PC-3 (cell line): ENCODE data around the gene PCDHGA5.

Experiments used
- CTCF ChIP-seq: fragments of 300-600 bp; sonication (generic); conservative IDR thresholded peaks from 2 replicates; pipeline ENCODE4 v1.5.1; 2017; ENCODE audit warnings: antibody characterized with exemption, low read depth, mild to moderate bottlenecking, low read length
- EZH2 ChIP-seq: fragments of 300-600 bp; sonication (generic); IDR thresholded peaks from one replicate; pipeline ENCODE4 v1.6.1; 2017; ENCODE audit warnings: antibody characterized with exemption, mild to moderate bottlenecking, low read length; ENCODE audit not compliant: unreplicated experiment
- EZH2phosphoT487 ChIP-seq: fragments of 300-600 bp; sonication (generic); IDR thresholded peaks from 2 replicates; pipeline ENCODE4 v1.6.1; 2018; ENCODE audit warnings: mild to moderate bottlenecking, antibody characterized with exemption, low read length, borderline replicate concordance

GRCh38 chr5:141362719-141363118, 1.2 kb upstream of the PCDHGA5 start:
- no peak for TF ChIP-seq EZH2
- TF ChIP-seq CTCF = no peak
- no peak for TF ChIP-seq EZH2phosphoT487
